C4-2B (cell line): ENCODE data around the gene MED12.

Experiments used
- H3K27ac ChIP-seq: fragments of 450-650 bp; 2 replicates; pipeline ENCODE4 v1.5.1; 2017
- ZFX ChIP-seq: fragments of 450-650 bp; IDR thresholded peaks from 2 replicates; pipeline ENCODE4 v1.6.1; 2017
- TF ChIP-seq, protein P1 (sequence below): fragments of 450-650 bp; conservative IDR thresholded peaks from 2 replicates; pipeline ENCODE4 v1.5.1; 2017; ENCODE audit warnings: mild to moderate bottlenecking

The MED12 gene

DNA sequence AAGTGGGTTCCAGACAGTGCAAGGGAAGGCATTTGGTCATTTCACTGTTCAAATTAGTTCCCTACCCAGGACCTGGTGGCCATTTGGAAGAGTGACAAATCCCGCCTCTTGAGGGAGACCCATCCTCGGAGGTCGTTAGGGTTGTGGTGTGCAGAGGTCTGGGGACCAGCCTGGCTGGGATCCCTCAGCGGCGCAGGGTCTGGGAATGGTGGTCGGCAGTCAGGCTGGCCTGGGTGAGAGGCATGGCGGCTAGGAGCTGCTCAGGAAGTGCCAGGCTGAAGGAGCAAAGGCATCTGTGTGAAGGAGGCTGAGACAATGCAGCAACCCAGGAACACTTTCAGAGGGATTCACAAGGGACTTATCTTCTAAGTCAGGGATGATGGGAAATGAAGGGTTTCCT lies 33.0 kb downstream of the MED12 start:
- TF ChIP-seq, protein P1, sequence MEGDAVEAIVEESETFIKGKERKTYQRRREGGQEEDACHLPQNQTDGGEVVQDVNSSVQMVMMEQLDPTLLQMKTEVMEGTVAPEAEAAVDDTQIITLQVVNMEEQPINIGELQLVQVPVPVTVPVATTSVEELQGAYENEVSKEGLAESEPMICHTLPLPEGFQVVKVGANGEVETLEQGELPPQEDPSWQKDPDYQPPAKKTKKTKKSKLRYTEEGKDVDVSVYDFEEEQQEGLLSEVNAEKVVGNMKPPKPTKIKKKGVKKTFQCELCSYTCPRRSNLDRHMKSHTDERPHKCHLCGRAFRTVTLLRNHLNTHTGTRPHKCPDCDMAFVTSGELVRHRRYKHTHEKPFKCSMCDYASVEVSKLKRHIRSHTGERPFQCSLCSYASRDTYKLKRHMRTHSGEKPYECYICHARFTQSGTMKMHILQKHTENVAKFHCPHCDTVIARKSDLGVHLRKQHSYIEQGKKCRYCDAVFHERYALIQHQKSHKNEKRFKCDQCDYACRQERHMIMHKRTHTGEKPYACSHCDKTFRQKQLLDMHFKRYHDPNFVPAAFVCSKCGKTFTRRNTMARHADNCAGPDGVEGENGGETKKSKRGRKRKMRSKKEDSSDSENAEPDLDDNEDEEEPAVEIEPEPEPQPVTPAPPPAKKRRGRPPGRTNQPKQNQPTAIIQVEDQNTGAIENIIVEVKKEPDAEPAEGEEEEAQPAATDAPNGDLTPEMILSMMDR = no peak
- TF ChIP-seq ZFX = no peak

DNA sequence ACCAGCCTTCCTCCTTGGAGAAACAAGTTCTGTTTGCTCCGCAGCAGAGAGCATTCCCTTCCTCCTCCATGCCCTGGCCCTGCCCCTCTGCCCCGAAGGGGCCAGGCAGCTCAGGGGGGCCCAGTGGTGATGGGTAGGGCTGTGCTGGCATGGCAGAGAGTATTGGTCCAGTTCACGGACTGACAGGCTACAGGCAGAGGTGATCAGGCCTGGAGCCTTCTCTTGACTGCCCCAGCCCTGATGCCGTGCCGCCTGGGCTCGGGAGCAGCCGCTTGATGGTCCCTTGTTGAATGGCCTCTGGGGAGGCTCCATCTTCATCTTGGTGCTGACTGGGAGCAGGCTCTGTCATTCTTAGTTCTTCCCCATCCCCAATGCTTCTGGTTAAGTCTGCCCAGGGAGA lies 35.8 kb downstream of the MED12 start:
- TF ChIP-seq, protein P1 = no peak
- no peak for TF ChIP-seq ZFX
- no peak overlapping the region for H3K27ac ChIP-seq

More for the DNA sequence above, 33.0 kb downstream of the MED12 start:
- no peak overlapping the region for H3K27ac ChIP-seq

DNA sequence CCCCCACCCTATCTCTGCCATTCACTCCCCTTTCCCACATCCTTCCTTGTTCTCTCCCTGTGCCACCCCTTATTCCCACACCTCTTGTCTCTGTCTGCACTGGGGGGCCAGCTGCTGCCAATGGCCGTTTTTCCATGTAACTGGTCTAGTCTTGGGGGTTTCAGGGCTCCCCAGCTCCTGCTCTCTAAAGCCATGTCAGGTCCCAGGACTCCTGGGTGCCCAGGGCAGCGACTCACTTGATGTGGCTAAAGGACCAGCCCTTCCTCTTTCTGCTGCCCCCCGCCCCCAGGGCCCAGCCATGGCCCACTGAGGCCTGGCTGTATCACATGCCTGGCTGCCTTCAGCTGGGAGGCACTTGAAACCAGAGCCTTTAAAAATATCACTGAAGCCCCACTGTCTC lies 36.2 kb downstream of the MED12 start:
- H3K27ac ChIP-seq = no peak overlapping the region
- TF ChIP-seq, protein P1 = no peak
- no peak for TF ChIP-seq ZFX

DNA sequence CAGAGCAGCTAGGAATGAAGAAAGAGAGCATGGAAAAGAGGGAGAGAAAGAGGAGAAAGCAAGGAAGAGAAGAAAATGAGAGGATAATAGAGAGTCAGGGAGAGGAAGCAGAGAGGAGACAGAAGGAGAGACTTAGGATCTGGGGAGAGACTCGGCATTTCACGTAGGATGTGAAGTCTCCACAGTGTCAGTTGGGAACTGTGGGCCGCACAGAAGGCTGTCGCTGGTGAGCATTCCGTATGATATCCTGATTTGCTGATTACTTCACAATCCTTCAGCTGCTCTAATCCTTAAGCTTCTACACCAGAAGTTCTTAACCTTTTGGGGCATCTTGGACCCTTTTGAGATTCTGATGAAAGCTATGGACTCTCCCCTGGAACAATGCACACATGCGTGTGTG lies 40.2 kb downstream of the MED12 start:
- H3K27ac ChIP-seq = no peak overlapping the region
- TF ChIP-seq, protein P1 = no peak
- TF ChIP-seq ZFX = no peak

DNA sequence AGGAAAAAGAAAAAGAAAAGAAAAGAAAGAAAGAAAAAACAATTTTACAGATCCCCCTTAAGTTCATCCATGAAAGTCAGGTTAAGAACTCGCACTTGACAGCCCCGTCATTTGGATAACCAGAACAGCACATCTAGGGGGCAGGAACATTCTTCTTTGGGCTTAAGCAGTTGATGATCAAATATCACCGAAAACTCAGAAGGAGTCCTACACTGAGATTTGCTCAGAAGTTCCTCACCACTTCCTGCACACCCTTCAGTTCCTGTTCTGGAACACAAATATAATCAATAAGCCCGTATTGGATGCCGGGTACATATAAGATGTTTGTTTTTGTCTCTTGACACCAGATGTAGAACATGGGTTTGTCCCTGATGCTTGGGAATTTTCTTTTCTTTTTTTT lies 40.9 kb downstream of the MED12 start:
- TF ChIP-seq ZFX = no peak
- TF ChIP-seq, protein P1 = no peak
- no peak overlapping the region for H3K27ac ChIP-seq

DNA sequence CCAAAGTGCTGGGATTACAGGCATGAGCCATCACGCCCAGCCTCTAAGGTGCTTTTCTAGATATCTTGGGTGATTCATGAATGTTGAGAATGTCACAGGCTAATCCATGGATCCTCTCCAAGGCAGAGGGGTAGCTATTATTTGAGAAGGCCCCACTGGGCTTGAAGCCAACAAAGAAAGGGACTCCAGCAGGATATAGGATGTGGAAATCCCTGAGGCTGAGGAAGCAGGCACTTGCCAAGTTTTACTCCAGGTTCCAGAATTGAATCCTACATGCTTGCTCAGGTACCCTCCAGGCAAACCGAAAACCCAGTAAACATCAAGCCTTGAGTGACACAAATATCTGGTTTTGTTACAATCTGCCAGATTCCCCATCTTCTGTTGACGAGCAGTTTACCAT lies 42.1 kb downstream of the MED12 start:
- H3K27ac ChIP-seq = no peak overlapping the region
- no peak for TF ChIP-seq ZFX
- TF ChIP-seq, protein P1 = no peak

DNA sequence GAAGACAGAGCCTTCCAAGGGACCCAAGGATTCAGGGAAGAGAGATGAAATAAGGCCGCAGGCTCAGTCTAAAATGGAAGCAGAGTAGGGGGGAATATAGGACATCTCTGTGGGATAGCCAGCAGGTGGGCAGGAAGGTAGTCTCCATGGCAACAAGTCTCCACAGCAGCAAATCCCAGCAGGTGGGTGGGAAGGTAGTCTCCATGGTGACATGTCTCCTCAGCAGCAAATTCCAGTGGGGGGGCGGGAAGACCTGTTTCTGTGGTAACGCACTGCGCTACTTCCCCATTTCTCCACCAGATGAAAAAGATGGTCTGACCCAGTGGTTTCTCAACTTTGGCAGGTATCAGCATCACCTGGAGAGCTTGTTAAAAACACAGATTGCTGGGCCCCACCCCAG lies 44.6 kb downstream of the MED12 start:
- no peak for TF ChIP-seq ZFX
- TF ChIP-seq, protein P1 = no peak
- H3K27ac ChIP-seq = no peak overlapping the region
